T-helper 17 cell (primary cell): ENCODE data around the gene TRABD2B. TPM values are rescaled to one million over a fixed set of nuclear protein-coding genes. Genes with fewer than 3 reads are reported as not detected.
A peak's percentile ranks its signal among the peaks of the same experiment; 100 is the strongest.

ENCODE experiments used
- ATAC-seq: fragments of 150-1000 bp; cut with Tn5 transposase; 2 replicates; pipeline ENCODE4 v1.10.0; 2021; ENCODE audit warnings: mild to moderate bottlenecking, moderate library complexity
- DNase-seq, 3 donors: peaks; one replicate each; pipeline versions ENCODE4 v3.0.0 to v3.0.0-alpha.2; 2020 to 2021
- H3K9me3 ChIP-seq: one replicate; pipeline ENCODE4 v1.7.0; 2013; ENCODE audit warnings: low read length, mild to moderate bottlenecking; ENCODE audit not compliant: control insufficient read depth, poor library complexity, severe bottlenecking
- H3K27ac Mint-ChIP-seq: one replicate; pipeline ENCODE4 v1.8.0; 2022; ENCODE audit warnings: mild to moderate bottlenecking, moderate library complexity, mixed read lengths
- H3K27me3 Mint-ChIP-seq: one replicate; pipeline ENCODE4 v1.8.0; 2022; ENCODE audit warnings: mixed read lengths
- H3K36me3 Mint-ChIP-seq: one replicate; pipeline ENCODE4 v1.8.0; 2022; ENCODE audit warnings: low read depth, mixed read lengths
- H3K4me1 Mint-ChIP-seq: one replicate; pipeline ENCODE4 v1.8.0; 2022; ENCODE audit warnings: mild to moderate bottlenecking, mixed read lengths
- H3K4me3 Mint-ChIP-seq: one replicate; pipeline ENCODE4 v1.8.0; 2022; ENCODE audit warnings: mild to moderate bottlenecking, moderate library complexity, mixed read lengths
- total RNA-seq, 4 donors: library from RNA in 2 of 4; stranded (reverse) in 2 of 4; gene quantifications; one replicate each; pipeline ENCODE4 v1.2.3 and lab custom pipeline; 2022 to 2026

The TRABD2B gene
- total RNA-seq, 2 donors from 2014 or later = not detected

GRCh38 chr1:48013270-48013669 is 16.1 kb upstream of the TRABD2B start:
- no peak for DNase-seq
- Mint-ChIP-seq H3K27me3 (peaks cover 50% of the 10 kb centered on the region), H3K27ac (no peak overlapping the region), H3K4me1 (no peaks in the 10 kb centered on the region), H3K4me3 (no peak overlapping the region), H3K36me3 (peaks cover 4% of the 10 kb centered on the region)
- no peaks in the 10 kb centered on the region for H3K9me3 ChIP-seq
- ATAC-seq = no peak

GRCh38 chr1:48007047-48007446 is 9.9 kb upstream of the TRABD2B start:
- ATAC-seq (no peak), DNase-seq (no peak)
- no peaks in the 10 kb centered on the region for H3K9me3 ChIP-seq
- no peak overlapping the region for H3K27ac Mint-ChIP-seq
- peaks cover 17% of the 10 kb centered on the region for H3K27me3 Mint-ChIP-seq
- no peak overlapping the region for H3K4me3 Mint-ChIP-seq
- peaks cover 2% of the 10 kb centered on the region for H3K36me3 Mint-ChIP-seq
- H3K4me1 Mint-ChIP-seq = no peaks in the 10 kb centered on the region

- Mint-ChIP-seq H3K4me1 (no peaks in the 10 kb centered on the region), H3K27ac (no peak overlapping the region), H3K36me3 (peaks cover 2% of the 10 kb centered on the region), H3K4me3 (no peak overlapping the region), H3K27me3 (peaks cover 19% of the 10 kb centered on the region)
- no peaks in the 10 kb centered on the region for H3K9me3 ChIP-seq
- DNase-seq (no peak), ATAC-seq (no peak)
Observed at GRCh38 chr1:48006264-48006663, 9.1 kb upstream of the TRABD2B start.

GRCh38 chr1:48005253-48006117 is 8.3 kb upstream of the TRABD2B start:
- Mint-ChIP-seq H3K27me3 (peaks cover 14% of the 10 kb centered on the region), H3K4me1 (no peaks in the 10 kb centered on the region), H3K27ac (no peak overlapping the region), H3K36me3 (no peaks in the 10 kb centered on the region), H3K4me3 (no peak overlapping the region)
- no peaks in the 10 kb centered on the region for H3K9me3 ChIP-seq
- DNase-seq (no peak), ATAC-seq (no peak)

- Mint-ChIP-seq H3K27me3 (peaks cover 23% of the 10 kb centered on the region), H3K4me1 (no peaks in the 10 kb centered on the region), H3K36me3 (no peaks in the 10 kb centered on the region), H3K27ac (no peak overlapping the region), H3K4me3 (no peak overlapping the region)
- H3K9me3 ChIP-seq = no peaks in the 10 kb centered on the region
- ATAC-seq (no peak), DNase-seq (no peak)
Observed at GRCh38 chr1:48003741-48004531, 6.8 kb upstream of the TRABD2B start.

GRCh38 chr1:48002142-48002541 is 5.0 kb upstream of the TRABD2B start:
- ATAC-seq = no peak
- no peak overlapping the region for H3K27ac Mint-ChIP-seq
- H3K4me1 Mint-ChIP-seq = peaks cover 2% of the 10 kb centered on the region
- H3K27me3 Mint-ChIP-seq = peaks cover 37% of the 10 kb centered on the region
- no peaks in the 10 kb centered on the region for H3K36me3 Mint-ChIP-seq
- no peaks in the 10 kb centered on the region for H3K9me3 ChIP-seq
- no peak overlapping the region for H3K4me3 Mint-ChIP-seq
- DNase-seq = no peak

- H3K4me1 Mint-ChIP-seq = peaks cover 2% of the 10 kb centered on the region
- H3K36me3 Mint-ChIP-seq = no peaks in the 10 kb centered on the region
Observed at GRCh38 chr1:48001696-48002095, 4.5 kb upstream of the TRABD2B start.

GRCh38 chr1:48000883-48001282 is 3.7 kb upstream of the TRABD2B start:
- ATAC-seq = no peak
- peaks cover 4% of the 10 kb centered on the region for H3K36me3 Mint-ChIP-seq
- H3K27me3 Mint-ChIP-seq = peaks cover 43% of the 10 kb centered on the region
- no peak overlapping the region for H3K4me3 Mint-ChIP-seq
- no peak overlapping the region for H3K27ac Mint-ChIP-seq
- no peak for DNase-seq
- peaks cover 7% of the 10 kb centered on the region for H3K4me1 Mint-ChIP-seq
- H3K9me3 ChIP-seq = no peaks in the 10 kb centered on the region

More at GRCh38 chr1:48001696-48002095, 4.5 kb upstream of the TRABD2B start:
- Mint-ChIP-seq H3K27me3 (peaks cover 37% of the 10 kb centered on the region), H3K4me3 (no peak overlapping the region), H3K27ac (no peak overlapping the region)
- no peak for ATAC-seq
- no peak for DNase-seq
- no peaks in the 10 kb centered on the region for H3K9me3 ChIP-seq

- H3K27ac Mint-ChIP-seq = no peak overlapping the region
- H3K9me3 ChIP-seq = no peaks in the 10 kb centered on the region
- ATAC-seq = no peak
- no peak overlapping the region for H3K4me3 Mint-ChIP-seq
- H3K27me3 Mint-ChIP-seq = peaks cover 61% of the 10 kb centered on the region
- peaks cover 8% of the 10 kb centered on the region for H3K4me1 Mint-ChIP-seq
- DNase-seq = no peak
- H3K36me3 Mint-ChIP-seq = peaks cover 6% of the 10 kb centered on the region
Observed at GRCh38 chr1:47999097-47999496, 1.9 kb upstream of the TRABD2B start.

- DNase-seq (no peak), ATAC-seq (no peak)
- peaks cover 65% of the 10 kb centered on the region for H3K27me3 Mint-ChIP-seq
- H3K9me3 ChIP-seq = no peaks in the 10 kb centered on the region
- no peak overlapping the region for H3K27ac Mint-ChIP-seq
- peaks cover 6% of the 10 kb centered on the region for H3K36me3 Mint-ChIP-seq
- H3K4me3 Mint-ChIP-seq = peak overlapping the region; percentile 55
- H3K4me1 Mint-ChIP-seq = peaks cover 8% of the 10 kb centered on the region
Observed at GRCh38 chr1:47998396-47998990, 1.3 kb upstream of the TRABD2B start.

GRCh38 chr1:47996406-47997226 is 569 bp downstream of the TRABD2B start:
- DNase-seq = no peak
- no peak overlapping the region for H3K27ac Mint-ChIP-seq
- no peaks in the 10 kb centered on the region for H3K9me3 ChIP-seq
- H3K27me3 Mint-ChIP-seq = peaks cover 68% of the 10 kb centered on the region
- peak overlapping the region; percentile 82 for H3K4me3 Mint-ChIP-seq
- peaks cover 8% of the 10 kb centered on the region for H3K4me1 Mint-ChIP-seq
- H3K36me3 Mint-ChIP-seq = peaks cover 6% of the 10 kb centered on the region
- no peak for ATAC-seq

- ATAC-seq (no peak), DNase-seq (no peak)
- H3K4me1 Mint-ChIP-seq = peaks cover 8% of the 10 kb centered on the region
- peak overlapping the region; percentile 82 for H3K4me3 Mint-ChIP-seq
- no peak overlapping the region for H3K27ac Mint-ChIP-seq
- H3K36me3 Mint-ChIP-seq = peaks cover 6% of the 10 kb centered on the region
- peaks cover 73% of the 10 kb centered on the region for H3K27me3 Mint-ChIP-seq
- H3K9me3 ChIP-seq = no peaks in the 10 kb centered on the region
Observed at GRCh38 chr1:47996060-47996405, 1.2 kb downstream of the TRABD2B start.
